Middle frontal gyrus (tissue), 1 donor: Measurements from ENCODE around the gene MS4A6A.
"Not testable (repeated sequence)": the region's sequence is repeated elsewhere in the genome, so short reads cannot be mapped to it uniquely, and the experiment has no call there.

Experiments used
- DNase-seq: peaks from one replicate; pipeline ENCODE4 v3.0.0-alpha.2; 2015; ENCODE audit warnings: low spot score; ENCODE audit errors: extremely low spot score

Gene MS4A6A

GRCh38 chr11:60129853-60130252 lies 53.0 kb downstream of the MS4A6A start:
- no peak for DNase-seq

GRCh38 chr11:60128866-60129265 lies 54.0 kb downstream of the MS4A6A start:
- DNase-seq, result not testable (repeated sequence)

GRCh38 chr11:60128376-60128775 lies 54.5 kb downstream of the MS4A6A start:
- no peak for DNase-seq

- DNase-seq, result no peak
Measured at GRCh38 chr11:60127311-60127811, 55.5 kb downstream of the MS4A6A start.

DNA sequence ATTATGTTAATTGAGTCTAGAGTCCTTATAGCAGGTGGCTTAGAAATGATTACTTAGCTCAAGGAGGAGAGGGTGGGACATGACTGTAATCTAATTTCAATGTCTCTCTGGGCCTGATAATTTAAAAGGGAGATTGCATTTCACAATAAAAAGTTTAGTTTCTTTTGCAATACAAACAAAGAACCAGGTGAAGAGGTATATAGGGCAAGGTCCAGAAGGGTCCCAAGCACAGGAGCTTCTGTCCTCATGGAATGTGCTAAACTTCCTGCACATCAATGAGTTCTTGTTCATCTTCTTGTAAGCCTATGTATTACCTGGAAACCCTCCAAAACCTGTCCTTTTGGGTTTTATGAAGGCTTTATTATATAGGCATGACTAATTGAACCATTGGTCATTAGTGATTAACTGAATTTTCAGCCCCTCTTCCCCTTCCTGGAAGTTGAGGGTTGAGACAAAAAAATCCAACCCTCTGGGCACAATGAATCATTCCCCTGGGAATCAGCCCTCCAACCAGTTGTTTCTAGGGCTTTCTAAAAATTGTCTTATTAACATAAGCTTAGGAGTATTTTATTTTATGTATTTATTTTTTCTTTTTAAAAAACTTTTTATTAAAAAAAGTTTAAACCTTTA lies 56.8 kb downstream of the MS4A6A start:
- no peak for DNase-seq

- DNase-seq, result no peak
Measured at GRCh38 chr11:60124802-60125432, 58.0 kb downstream of the MS4A6A start.
